ENCODE results near the gene TMEM198.

Gene TMEM198

DNA sequence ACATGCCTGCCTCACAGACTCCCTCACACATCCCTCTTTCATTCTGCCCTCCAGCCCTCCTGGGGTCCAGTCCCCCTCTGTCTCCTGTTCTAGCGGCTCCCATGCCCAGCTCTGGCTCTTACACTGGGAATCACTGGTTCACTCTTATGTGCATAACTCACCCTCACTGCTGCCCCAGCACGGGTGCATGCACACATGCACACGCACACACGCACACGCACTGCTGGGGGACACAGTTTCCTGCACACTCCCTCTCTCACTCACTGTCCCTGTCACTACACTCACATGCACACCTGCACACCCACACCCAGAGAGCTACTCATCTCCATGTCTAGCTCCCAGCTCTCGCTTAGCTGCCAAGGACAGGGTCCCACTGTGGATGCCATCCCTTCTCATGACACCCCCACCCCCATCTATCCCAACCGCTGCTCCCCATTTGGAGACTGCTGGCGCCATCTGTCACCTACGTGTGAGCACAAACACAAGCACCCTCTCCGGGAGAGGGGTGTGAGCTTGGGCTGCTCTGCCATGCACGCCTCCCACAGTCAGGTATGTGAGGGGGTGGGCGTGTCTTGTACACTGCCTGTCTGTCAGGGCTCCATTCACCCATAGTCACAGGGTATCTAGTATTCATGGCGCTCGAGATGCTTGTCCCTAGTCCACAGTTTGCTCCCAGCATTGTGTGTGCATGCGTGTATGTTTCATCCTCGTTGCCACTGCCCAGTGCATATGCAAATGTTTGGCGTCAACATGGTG, 27.8 kb upstream of the TMEM198 start:
- H3K27ac Mint-ChIP-seq: no peak overlapping the region
- H3K9me3 Mint-ChIP-seq: no peaks in the 10 kb centered on the region
- no peak overlapping the region for H3K4me3 Mint-ChIP-seq
- H3K4me1 Mint-ChIP-seq: peaks cover 27% of the 10 kb centered on the region
- peaks cover 100% of the 10 kb centered on the region for H3K27me3 Mint-ChIP-seq
- DNase-seq (no peak), ATAC-seq (no peak)

DNA sequence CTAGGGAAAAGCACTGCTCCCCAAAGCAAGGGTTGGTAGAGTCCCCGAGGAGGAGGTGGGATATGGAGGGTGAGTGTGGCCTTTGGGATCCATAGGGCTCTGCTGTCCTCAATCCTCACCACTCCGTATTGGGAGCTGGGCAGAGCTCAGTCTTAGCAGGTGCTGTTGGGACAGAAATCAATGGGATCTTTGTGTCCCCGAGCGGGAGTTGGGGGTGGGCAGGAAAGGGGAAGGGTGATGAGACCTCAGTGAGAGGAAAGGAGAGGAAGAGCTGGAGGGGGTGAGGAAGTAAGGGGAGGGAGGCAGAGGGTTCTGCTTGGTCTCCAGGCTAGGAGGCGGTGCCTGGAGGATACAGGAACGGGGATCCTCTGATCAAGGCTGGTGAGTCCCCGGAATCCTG, 26.9 kb upstream of the TMEM198 start:
- Mint-ChIP-seq H3K9me3 (no peaks in the 10 kb centered on the region), H3K4me1 (peaks cover 32% of the 10 kb centered on the region), H3K27ac (no peak overlapping the region), H3K4me3 (no peak overlapping the region), H3K27me3 (peaks cover 100% of the 10 kb centered on the region)
- ATAC-seq (no peak), DNase-seq (no peak)

- Mint-ChIP-seq H3K27ac (no peak overlapping the region), H3K4me1 (peaks cover 27% of the 10 kb centered on the region), H3K9me3 (no peaks in the 10 kb centered on the region), H3K27me3 (peaks cover 96% of the 10 kb centered on the region), H3K4me3 (no peak overlapping the region)
- DNase-seq: no peak
- no peak for ATAC-seq
Observed at GRCh38 chr2:219517954-219518778, 25.7 kb upstream of the TMEM198 start.

GRCh38 chr2:219519526-219519916, 24.3 kb upstream of the TMEM198 start:
- Mint-ChIP-seq H3K4me1 (peaks cover 19% of the 10 kb centered on the region), H3K27ac (no peak overlapping the region), H3K9me3 (no peaks in the 10 kb centered on the region), H3K27me3 (peaks cover 94% of the 10 kb centered on the region), H3K4me3 (no peak overlapping the region)
- ATAC-seq (no peak), DNase-seq (no peak)

- DNase-seq (no peak), ATAC-seq (no peak)
- no peak overlapping the region for H3K4me3 Mint-ChIP-seq
- H3K27me3 Mint-ChIP-seq: peaks cover 93% of the 10 kb centered on the region
- H3K27ac Mint-ChIP-seq: no peak overlapping the region
- H3K4me1 Mint-ChIP-seq: peaks cover 18% of the 10 kb centered on the region
- no peaks in the 10 kb centered on the region for H3K9me3 Mint-ChIP-seq
Observed at GRCh38 chr2:219520079-219520478, 23.7 kb upstream of the TMEM198 start.

DNA sequence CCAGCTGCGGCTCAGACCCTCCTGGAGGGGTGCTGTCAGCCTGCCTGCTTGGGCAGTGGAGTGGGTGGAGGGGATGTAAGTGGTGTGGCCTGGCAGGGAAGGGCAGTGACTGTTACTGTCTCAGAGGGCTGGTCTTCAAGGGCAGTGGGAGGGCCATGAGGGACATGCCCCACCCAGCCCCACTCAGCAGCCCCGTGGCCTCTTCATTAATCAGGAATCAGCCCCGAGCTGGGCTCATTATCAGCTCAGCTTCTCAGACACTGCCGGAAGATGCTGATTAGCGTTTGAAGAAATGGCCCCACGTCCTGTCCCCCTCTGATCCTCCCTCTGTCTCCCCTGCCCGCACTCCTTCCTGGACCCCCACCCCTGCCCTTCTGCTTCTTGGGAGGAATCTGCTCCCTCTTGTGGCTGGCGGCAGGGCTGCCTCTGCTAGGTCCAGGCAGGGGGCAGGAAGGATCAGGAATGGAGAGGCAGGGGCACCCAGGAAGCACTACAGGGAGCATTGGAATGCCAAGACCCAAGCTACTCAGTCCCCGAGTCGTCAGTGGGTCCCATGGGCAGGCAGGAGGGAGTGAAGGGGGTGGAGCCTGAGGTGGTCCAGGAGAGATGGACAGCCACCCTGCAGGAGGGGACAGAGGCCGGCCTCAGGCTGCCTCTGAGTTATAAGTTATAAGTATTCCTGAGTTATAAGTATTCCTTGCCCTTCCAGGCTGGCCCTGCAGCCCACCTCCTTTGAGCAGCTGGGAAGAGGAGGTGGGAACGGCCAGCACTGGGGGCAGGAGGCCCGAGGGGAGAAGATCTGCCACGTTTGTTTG, 22.6 kb upstream of the TMEM198 start:
- DNase-seq (no peak), ATAC-seq (peak; percentile 26)
- Mint-ChIP-seq H3K27ac (no peak overlapping the region), H3K9me3 (no peaks in the 10 kb centered on the region), H3K4me1 (peaks cover 18% of the 10 kb centered on the region), H3K27me3 (peaks cover 93% of the 10 kb centered on the region), H3K4me3 (peak overlapping the region; percentile 11 to 35)

DNA sequence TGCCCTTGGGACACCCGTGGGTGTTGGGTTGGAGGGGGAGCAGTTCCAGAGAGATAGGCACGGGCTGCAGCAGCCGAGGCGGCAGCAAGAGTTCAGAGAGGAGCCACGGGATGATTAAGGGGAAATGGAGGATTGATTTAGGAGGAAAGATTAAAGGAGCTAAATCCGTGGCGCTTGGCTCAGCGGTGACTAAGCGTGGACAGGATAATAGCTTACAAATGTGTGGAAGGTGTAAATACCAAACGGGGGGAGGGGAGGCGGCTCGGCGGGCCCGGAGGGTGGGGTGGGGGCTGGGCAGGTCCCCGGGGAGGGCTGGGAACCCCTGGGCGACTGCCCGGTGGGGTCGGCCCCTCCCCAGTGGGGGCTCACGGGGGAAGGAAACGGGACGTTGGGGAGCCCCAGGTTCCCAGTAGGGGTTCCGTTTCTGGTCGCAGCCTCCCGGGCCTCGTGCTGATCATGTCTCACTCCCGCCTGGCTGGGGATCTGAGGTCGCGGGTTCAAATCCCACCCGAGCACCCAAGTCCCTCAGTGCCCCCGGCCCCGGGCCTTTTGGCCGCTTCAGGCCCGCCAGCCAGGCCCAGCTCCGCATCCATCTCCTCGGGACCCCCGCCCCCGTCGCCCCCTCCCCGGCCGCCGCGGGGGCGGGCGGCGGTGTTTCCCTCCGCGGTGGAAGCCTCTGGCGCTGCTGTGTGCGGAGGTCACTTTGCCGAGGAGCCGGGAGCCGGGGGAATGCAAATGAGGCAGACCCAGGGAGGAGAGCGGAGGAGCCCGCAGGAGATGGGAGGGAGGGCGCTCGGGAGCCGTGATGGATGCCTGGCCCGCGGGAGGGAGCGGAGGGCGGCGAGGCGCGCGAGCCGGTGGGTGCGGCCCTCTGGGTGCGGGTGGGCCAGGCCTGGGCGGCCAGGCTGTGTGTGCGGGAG, 21.5 kb upstream of the TMEM198 start:
- ATAC-seq: no peak
- Mint-ChIP-seq H3K27me3 (peaks cover 93% of the 10 kb centered on the region), H3K27ac (no peak overlapping the region), H3K4me1 (peaks cover 18% of the 10 kb centered on the region), H3K4me3 (peak overlapping the region; percentile 11 to 35), H3K9me3 (no peaks in the 10 kb centered on the region)
- no peak for DNase-seq

DNA sequence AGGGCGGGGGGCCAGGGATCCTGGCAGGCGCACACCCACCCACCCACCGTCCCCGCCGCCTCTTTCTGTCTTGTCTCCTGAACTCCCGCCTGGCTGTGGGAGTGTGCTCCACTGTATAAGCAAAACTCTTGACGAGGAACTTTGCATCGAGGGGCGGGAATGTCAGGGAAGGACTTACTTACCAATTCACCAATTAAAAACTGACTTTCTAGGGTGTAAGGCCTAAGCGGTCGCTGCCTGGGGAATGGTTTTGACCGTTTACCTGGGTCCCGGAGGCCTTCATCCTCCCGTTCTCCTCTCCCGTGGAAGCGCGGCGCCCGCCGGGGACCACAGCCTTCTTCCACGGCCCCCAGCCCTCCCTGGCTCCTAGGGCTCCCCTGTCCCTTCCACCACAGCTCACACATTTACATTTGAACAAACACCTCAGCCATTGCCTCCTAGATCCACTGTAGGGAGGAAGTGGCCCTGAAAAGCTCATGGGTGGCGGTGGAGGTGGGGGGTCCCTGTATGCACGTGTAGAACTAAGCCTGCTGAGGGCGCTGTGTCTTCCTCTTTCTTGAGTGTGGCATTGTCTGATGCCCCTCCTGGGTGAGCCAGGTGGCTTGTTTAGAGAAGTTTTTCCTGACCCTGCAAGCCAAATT, 20.7 kb upstream of the TMEM198 start:
- ATAC-seq: peak; percentile 19

GRCh38 chr2:219524817-219525216, 19.0 kb upstream of the TMEM198 start:
- no peaks in the 10 kb centered on the region for H3K9me3 Mint-ChIP-seq
- no peak overlapping the region for H3K27ac Mint-ChIP-seq
- H3K4me3 Mint-ChIP-seq: no peak overlapping the region
- peaks cover 20% of the 10 kb centered on the region for H3K4me1 Mint-ChIP-seq
- DNase-seq (no peak), ATAC-seq (no peak)
- peaks cover 93% of the 10 kb centered on the region for H3K27me3 Mint-ChIP-seq

More for the DNA sequence above, 20.7 kb upstream of the TMEM198 start:
- Mint-ChIP-seq H3K4me1 (peaks cover 18% of the 10 kb centered on the region), H3K4me3 (peak overlapping the region in 1 of 2 donors; percentile 52), H3K9me3 (no peaks in the 10 kb centered on the region), H3K27ac (no peak overlapping the region), H3K27me3 (peaks cover 93% of the 10 kb centered on the region)
- no peak for DNase-seq

DNA sequence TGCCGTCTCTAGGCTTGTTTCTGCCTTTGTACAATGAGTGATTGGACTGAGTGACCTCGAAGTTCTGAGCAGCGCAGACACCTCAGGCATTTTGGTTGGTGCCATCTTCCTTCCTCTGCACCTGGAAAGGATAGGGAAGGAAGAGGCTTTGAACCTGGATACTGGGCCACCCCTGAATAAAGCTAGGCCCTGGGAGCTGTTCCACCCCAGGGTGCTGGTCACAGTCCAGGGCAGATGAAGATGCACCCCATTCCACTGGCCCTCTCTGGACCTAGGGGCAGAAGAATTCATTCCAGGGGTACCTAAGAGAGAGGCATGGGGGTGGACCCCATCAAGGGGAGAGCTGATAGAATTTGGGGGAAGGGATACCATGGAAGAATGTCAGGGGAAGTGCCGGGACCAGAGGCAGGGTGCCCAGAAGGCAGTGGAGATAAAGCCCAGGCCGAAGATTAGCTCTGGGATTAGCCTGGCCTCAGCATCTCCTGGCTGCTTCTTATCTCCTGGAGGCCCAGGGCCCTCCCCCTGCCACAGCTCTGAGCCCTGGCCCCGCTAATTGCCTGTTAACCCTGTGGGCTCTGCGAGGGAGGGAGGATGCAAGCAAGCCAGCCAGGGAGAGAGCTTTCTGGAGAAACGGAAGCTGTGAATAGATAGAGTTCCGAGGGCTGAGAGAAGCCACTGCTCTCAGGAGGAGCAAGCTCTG, 18.1 kb upstream of the TMEM198 start:
- H3K4me1 Mint-ChIP-seq: peaks cover 26% of the 10 kb centered on the region
- no peak overlapping the region for H3K27ac Mint-ChIP-seq
- H3K9me3 Mint-ChIP-seq: no peaks in the 10 kb centered on the region
- no peak for ATAC-seq
- H3K27me3 Mint-ChIP-seq: peaks cover 93% of the 10 kb centered on the region
- no peak for DNase-seq
- no peak overlapping the region for H3K4me3 Mint-ChIP-seq

GRCh38 chr2:219526320-219527075, 17.3 kb upstream of the TMEM198 start:
- H3K27ac Mint-ChIP-seq: peak overlapping the region in 1 of 2 donors; percentile 13
- H3K27me3 Mint-ChIP-seq: peaks cover 93% of the 10 kb centered on the region
- no peak for ATAC-seq

GRCh38 chr2:219527076-219527394, 16.8 kb upstream of the TMEM198 start:
- Mint-ChIP-seq H3K9me3 (no peaks in the 10 kb centered on the region), H3K4me1 (peaks cover 16% of the 10 kb centered on the region), H3K4me3 (no peak overlapping the region), H3K27me3 (peaks cover 90% of the 10 kb centered on the region), H3K27ac (no peak overlapping the region)
- DNase-seq (no peak), ATAC-seq (no peak)

More at GRCh38 chr2:219526320-219527075, 17.3 kb upstream of the TMEM198 start:
- H3K4me1 Mint-ChIP-seq: peaks cover 21% of the 10 kb centered on the region
- no peaks in the 10 kb centered on the region for H3K9me3 Mint-ChIP-seq
- no peak for DNase-seq
- H3K4me3 Mint-ChIP-seq: no peak overlapping the region

- ATAC-seq (no peak), DNase-seq (no peak)
- Mint-ChIP-seq H3K27ac (no peak overlapping the region), H3K4me1 (peaks cover 14% of the 10 kb centered on the region), H3K9me3 (no peaks in the 10 kb centered on the region), H3K27me3 (peaks cover 89% of the 10 kb centered on the region), H3K4me3 (no peak overlapping the region)
Observed at GRCh38 chr2:219527472-219527871, 16.4 kb upstream of the TMEM198 start.
